Measurements from ENCODE around the gene SIRPA.

The SIRPA gene

DNA sequence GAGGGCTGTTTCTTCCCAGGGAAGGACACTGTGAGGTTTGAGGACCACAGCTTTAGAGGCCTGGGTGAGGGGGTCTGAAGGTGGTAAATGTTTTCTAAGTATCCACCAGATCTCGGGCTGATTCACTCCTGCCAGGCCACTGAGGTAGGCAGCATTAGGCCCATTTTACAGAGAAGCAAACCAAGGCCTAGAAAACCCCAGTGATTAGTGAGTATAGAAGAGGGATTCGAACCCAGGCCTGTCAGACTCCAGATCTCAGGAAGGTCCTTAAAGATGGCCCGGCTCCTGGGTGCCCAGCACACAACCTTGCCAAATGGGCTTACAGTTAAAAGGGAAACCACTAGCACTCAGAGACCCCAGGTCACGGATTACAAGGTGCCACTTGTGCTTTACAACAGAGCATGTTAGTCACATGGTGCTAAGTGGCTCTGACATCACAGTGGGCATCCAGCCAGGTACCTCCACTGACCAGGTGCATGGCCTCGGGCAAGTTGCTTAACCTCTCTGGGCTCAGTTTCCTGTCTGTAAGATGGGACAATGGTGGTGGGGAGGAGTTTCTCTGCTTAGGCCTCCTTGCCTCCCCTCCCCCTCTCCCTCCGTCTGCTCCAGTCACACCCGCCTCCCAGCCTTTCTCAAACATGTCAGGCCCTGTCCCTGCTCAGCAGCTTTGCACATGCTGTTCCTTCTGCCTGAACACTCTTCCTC, 18.8 kb upstream of the SIRPA start:
- TF ChIP-seq YY1 (IDR thresholded peaks at IDR 0.05; ENCODE audit: low read depth) (no peak), NFIC (IDR thresholded peaks at IDR 0.05) (no peak), MAX (IDR thresholded peaks at IDR 0.05) (no peak), RAD21 (IDR thresholded peaks at IDR 0.05; ENCODE audit: low read depth) (no peak), TEAD4 (IDR thresholded peaks at IDR 0.05) (no peak), CEBPB (IDR thresholded peaks at IDR 0.05) (no peak), USF1 (IDR thresholded peaks at IDR 0.05) (no peak), TCF12 (IDR thresholded peaks at IDR 0.05; ENCODE audit: low read depth) (no peak), EGR1 (IDR thresholded peaks at IDR 0.05) (no peak), FOXM1 (IDR thresholded peaks at IDR 0.05; ENCODE audit: borderline replicate concordance, low read depth) (no peak)

GRCh38 chr20:1876975-1877608, 18.1 kb upstream of the SIRPA start:
- TF ChIP-seq FOXM1 (IDR thresholded peaks at IDR 0.05; ENCODE audit: borderline replicate concordance, low read depth), result no peak
- no peak for TF ChIP-seq TEAD4 (IDR thresholded peaks at IDR 0.05)

DNA sequence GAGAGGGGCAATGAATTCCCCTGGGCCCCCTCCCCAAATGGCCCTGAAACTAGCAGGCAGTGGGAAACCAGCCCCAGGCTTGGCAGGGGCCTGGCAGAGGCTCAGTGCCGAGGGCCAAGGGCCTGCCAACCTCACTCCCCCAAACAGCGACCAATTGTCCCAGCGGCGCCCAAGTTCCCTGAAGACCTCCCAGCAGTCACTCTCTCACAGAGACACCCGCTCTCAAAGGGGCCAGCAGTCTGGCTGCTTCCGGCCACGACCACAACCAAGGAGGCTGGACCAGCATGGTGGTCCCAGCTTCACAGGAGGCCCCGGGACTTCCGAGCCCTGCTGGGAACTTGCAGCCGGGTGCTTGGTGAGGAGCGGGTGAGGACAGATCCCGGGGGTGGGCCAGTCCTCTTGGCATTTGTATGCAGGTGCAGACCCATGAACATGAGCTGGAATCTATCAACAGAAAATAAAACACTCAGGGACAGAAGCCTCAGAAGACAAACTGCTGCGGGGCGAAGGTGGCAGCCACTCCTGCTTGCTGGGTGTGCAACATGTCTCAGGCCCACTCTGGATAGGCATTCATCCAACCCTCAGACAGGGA, 17.5 kb upstream of the SIRPA start:
- TF ChIP-seq TAF1 (IDR thresholded peaks at IDR 0.05; ENCODE audit: low read depth) (no peak), NFIC (IDR thresholded peaks at IDR 0.05) (no peak), TCF12 (IDR thresholded peaks at IDR 0.05; ENCODE audit: low read depth) (no peak), CREB1 (IDR thresholded peaks at IDR 0.05; ENCODE audit: low read depth) (no peak), MAX (IDR thresholded peaks at IDR 0.05) (no peak), TEAD4 (IDR thresholded peaks at IDR 0.05) (no peak), EP300 (IDR thresholded peaks at IDR 0.05; ENCODE audit: borderline replicate concordance) (no peak), CEBPB (IDR thresholded peaks at IDR 0.05) (no peak), FOXM1 (IDR thresholded peaks at IDR 0.05; ENCODE audit: borderline replicate concordance, low read depth) (no peak), RAD21 (IDR thresholded peaks at IDR 0.05; ENCODE audit: low read depth) (no peak), ZBTB7A (IDR thresholded peaks at IDR 0.05; ENCODE audit: low read depth) (no peak), USF1 (IDR thresholded peaks at IDR 0.05) (no peak), YY1 (IDR thresholded peaks at IDR 0.05; ENCODE audit: low read depth) (no peak), EGR1 (IDR thresholded peaks at IDR 0.05) (no peak)
- TF ChIP-seq, protein P1, sequence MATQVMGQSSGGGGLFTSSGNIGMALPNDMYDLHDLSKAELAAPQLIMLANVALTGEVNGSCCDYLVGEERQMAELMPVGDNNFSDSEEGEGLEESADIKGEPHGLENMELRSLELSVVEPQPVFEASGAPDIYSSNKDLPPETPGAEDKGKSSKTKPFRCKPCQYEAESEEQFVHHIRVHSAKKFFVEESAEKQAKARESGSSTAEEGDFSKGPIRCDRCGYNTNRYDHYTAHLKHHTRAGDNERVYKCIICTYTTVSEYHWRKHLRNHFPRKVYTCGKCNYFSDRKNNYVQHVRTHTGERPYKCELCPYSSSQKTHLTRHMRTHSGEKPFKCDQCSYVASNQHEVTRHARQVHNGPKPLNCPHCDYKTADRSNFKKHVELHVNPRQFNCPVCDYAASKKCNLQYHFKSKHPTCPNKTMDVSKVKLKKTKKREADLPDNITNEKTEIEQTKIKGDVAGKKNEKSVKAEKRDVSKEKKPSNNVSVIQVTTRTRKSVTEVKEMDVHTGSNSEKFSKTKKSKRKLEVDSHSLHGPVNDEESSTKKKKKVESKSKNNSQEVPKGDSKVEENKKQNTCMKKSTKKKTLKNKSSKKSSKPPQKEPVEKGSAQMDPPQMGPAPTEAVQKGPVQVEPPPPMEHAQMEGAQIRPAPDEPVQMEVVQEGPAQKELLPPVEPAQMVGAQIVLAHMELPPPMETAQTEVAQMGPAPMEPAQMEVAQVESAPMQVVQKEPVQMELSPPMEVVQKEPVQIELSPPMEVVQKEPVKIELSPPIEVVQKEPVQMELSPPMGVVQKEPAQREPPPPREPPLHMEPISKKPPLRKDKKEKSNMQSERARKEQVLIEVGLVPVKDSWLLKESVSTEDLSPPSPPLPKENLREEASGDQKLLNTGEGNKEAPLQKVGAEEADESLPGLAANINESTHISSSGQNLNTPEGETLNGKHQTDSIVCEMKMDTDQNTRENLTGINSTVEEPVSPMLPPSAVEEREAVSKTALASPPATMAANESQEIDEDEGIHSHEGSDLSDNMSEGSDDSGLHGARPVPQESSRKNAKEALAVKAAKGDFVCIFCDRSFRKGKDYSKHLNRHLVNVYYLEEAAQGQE (IDR thresholded peaks at IDR 0.05; ENCODE audit: low read depth), result no peak

GRCh38 chr20:1879369-1879768, 15.8 kb upstream of the SIRPA start:
- TF ChIP-seq MAX (IDR thresholded peaks at IDR 0.05) (no peak), YY1 (IDR thresholded peaks at IDR 0.05; ENCODE audit: low read depth) (no peak), TCF12 (IDR thresholded peaks at IDR 0.05; ENCODE audit: low read depth) (no peak), RAD21 (IDR thresholded peaks at IDR 0.05; ENCODE audit: low read depth) (no peak), CREB1 (IDR thresholded peaks at IDR 0.05; ENCODE audit: low read depth) (no peak), EGR1 (IDR thresholded peaks at IDR 0.05) (no peak), TEAD4 (IDR thresholded peaks at IDR 0.05) (no peak)
- TF ChIP-seq, protein P1 (IDR thresholded peaks at IDR 0.05; ENCODE audit: low read depth), result no peak

GRCh38 chr20:1879934-1880333, 15.3 kb upstream of the SIRPA start:
- no peak for TF ChIP-seq TAF1 (IDR thresholded peaks at IDR 0.05; ENCODE audit: low read depth)
- no peak for TF ChIP-seq MAX (IDR thresholded peaks at IDR 0.05)
- no peak for TF ChIP-seq EP300 (IDR thresholded peaks at IDR 0.05; ENCODE audit: borderline replicate concordance)
- TF ChIP-seq, protein P1 (IDR thresholded peaks at IDR 0.05; ENCODE audit: low read depth), result no peak
- no peak for TF ChIP-seq CREB1 (IDR thresholded peaks at IDR 0.05; ENCODE audit: low read depth)
- no peak for TF ChIP-seq USF1 (IDR thresholded peaks at IDR 0.05)
- TF ChIP-seq CEBPB (IDR thresholded peaks at IDR 0.05), result no peak
- no peak for TF ChIP-seq FOXM1 (IDR thresholded peaks at IDR 0.05; ENCODE audit: borderline replicate concordance, low read depth)
- no peak for TF ChIP-seq TCF12 (IDR thresholded peaks at IDR 0.05; ENCODE audit: low read depth)
- TF ChIP-seq YY1 (IDR thresholded peaks at IDR 0.05; ENCODE audit: low read depth), result no peak
- TF ChIP-seq RAD21 (IDR thresholded peaks at IDR 0.05; ENCODE audit: low read depth), result no peak
- TF ChIP-seq ZBTB7A (IDR thresholded peaks at IDR 0.05; ENCODE audit: low read depth), result no peak
- no peak for TF ChIP-seq NFIC (IDR thresholded peaks at IDR 0.05)
- TF ChIP-seq TEAD4 (IDR thresholded peaks at IDR 0.05), result no peak
- TF ChIP-seq EGR1 (IDR thresholded peaks at IDR 0.05), result no peak
